ENCODE results near the gene LMOD3.

GRCh38 chr3:69118555-69118954 is 3.8 kb downstream of the LMOD3 start:
- TF ChIP-seq RFX5 (IDR thresholded peaks at IDR 0.05; ENCODE audit: low read depth, low read length) (no peak), RCOR1 (IDR thresholded peaks at IDR 0.05; ENCODE audit: borderline replicate concordance in 1 of 2, low read depth in 2 of 2, low read length in 2 of 2) (no peak)

Measured in K562 (cell line).